Endothelial cell of umbilical vein (primary cell): Measurements from ENCODE around the gene NFATC1. TPM values are rescaled to one million over a fixed set of nuclear protein-coding genes. Genes with fewer than 3 reads are reported as not detected.

Source experiments
- BruUV-seq: library from RNA; stranded (reverse); fragments of 400-500 nt; replicated peaks from 2 replicates; lab custom pipeline; 2021; lab: Mats Ljungman, UMichigan
- CTCF ChIA-PET: fragments of 300-600, 350-600 bp; sonication (Branson Sonifier 250); formaldehyde crosslinking; loops from one replicate; lab custom pipeline; 2021; ENCODE audit warnings: antibody characterized with exemption, inconsistent platforms; lab: Charles Lee
- POLR2A ChIA-PET: fragments of 300-600, 350-600 bp; sonication (Branson Sonifier 250); formaldehyde crosslinking; loops from one replicate; lab custom pipeline; 2021; ENCODE audit warnings: antibody characterized with exemption, inconsistent platforms; lab: Charles Lee
- DNase-seq: peaks from one replicate; pipeline ENCODE4 v3.0.0-alpha.2; 2011; ENCODE audit warnings: low read depth, low spot score
- FAIRE-seq: peaks from 2 replicates; lab custom pipeline; 2011; peaks lifted over from hg19 to GRCh38; lab: Jason Lieb, UNC
- H2AFZ ChIP-seq: 2 replicates; pipeline ENCODE4 v1.6.0; 2012; ENCODE audit warnings: low read depth, low read length, control low read depth, inconsistent platforms
- H3K27ac ChIP-seq: 2 replicates; pipeline ENCODE4 v1.5.1; 2011; ENCODE audit warnings: low read depth, mild to moderate bottlenecking, control low read depth, low read length, moderate library complexity; ENCODE audit not compliant: insufficient read depth
- H3K27me3 ChIP-seq, 2 experiments: 2 replicates each; pipeline versions ENCODE4 v1.6.0 to v1.6.1; 2011; ENCODE audit warnings: low read length in 2 of 2, mixed read lengths in 1 of 2; ENCODE audit not compliant: control insufficient read depth in 2 of 2, insufficient read depth in 2 of 2
- H3K36me3 ChIP-seq, 2 experiments: 2 replicates in 1 of 2; 3 replicates in 1 of 2; pipeline ENCODE4 v1.5.1; 2011; ENCODE audit warnings: low read length in 2 of 2, mild to moderate bottlenecking in 1 of 2, moderate library complexity in 1 of 2; ENCODE audit not compliant: control insufficient read depth in 2 of 2, insufficient read depth in 2 of 2; ENCODE audit errors: extremely low read depth in 1 of 2
- H3K4me1 ChIP-seq: 3 replicates; pipeline ENCODE4 v1.5.1; 2011; ENCODE audit warnings: mild to moderate bottlenecking, low read length; ENCODE audit not compliant: control insufficient read depth, insufficient read depth; ENCODE audit errors: extremely low read depth
- H3K4me2 ChIP-seq: 2 replicates; pipeline ENCODE4 v1.6.1; 2011; ENCODE audit warnings: low read length, control low read depth, mixed read lengths; ENCODE audit not compliant: insufficient read depth
- H3K4me3 ChIP-seq, 3 experiments: fragments of 200-600 bp in 1 of 3; sonication (generic), shearing (Covaris generic) in 1 of 3; replicated peaks in 1 of 3; 2 replicates each; pipeline ENCODE4 v1.5.1; 2011 to 2016; ENCODE audit warnings: control low read depth in 3 of 3, low read length in 3 of 3, mild to moderate bottlenecking in 2 of 3, inconsistent platforms in 1 of 3, low read depth in 1 of 3, moderate library complexity in 1 of 3; ENCODE audit not compliant: insufficient read depth in 1 of 3
- H3K79me2 ChIP-seq: 2 replicates; pipeline ENCODE4 v1.6.0; 2012; ENCODE audit warnings: low read length, inconsistent platforms; ENCODE audit not compliant: control insufficient read depth, insufficient read depth
- H3K9ac ChIP-seq: replicated peaks from 2 replicates; pipeline ENCODE3; 2011; ENCODE audit warnings: low read length, control low read depth; ENCODE audit not compliant: insufficient read depth; ENCODE audit errors: extremely low read depth
- H3K9me1 ChIP-seq: replicated peaks from 3 replicates; pipeline ENCODE4 v1.6.0; 2011; ENCODE audit warnings: mild to moderate bottlenecking, low read length; ENCODE audit not compliant: control insufficient read depth, insufficient read depth; ENCODE audit errors: extremely low read depth
- H3K9me3 ChIP-seq: replicated peaks from 2 replicates; pipeline ENCODE4 v1.5.1; 2012; ENCODE audit warnings: low read length, inconsistent platforms; ENCODE audit not compliant: control insufficient read depth, insufficient read depth
- H4K20me1 ChIP-seq: replicated peaks from 2 replicates; pipeline ENCODE3; 2011; ENCODE audit warnings: mild to moderate bottlenecking, low read length; ENCODE audit not compliant: control insufficient read depth, insufficient read depth; ENCODE audit errors: extremely low read depth
- EZH2 ChIP-seq: IDR thresholded peaks from 2 replicates; pipeline ENCODE4 v1.6.1; 2012; ENCODE audit warnings: borderline replicate concordance, low read depth, mild to moderate bottlenecking, moderate library complexity, low read length, inconsistent platforms; ENCODE audit not compliant: severe bottlenecking
- FOS ChIP-seq: IDR thresholded peaks from 2 replicates; pipeline ENCODE4 v1.6.1; 2011; ENCODE audit warnings: mild to moderate bottlenecking, low read length, moderate library complexity, borderline replicate concordance; ENCODE audit not compliant: insufficient read depth
- GATA2 ChIP-seq: IDR thresholded peaks from 2 replicates; pipeline ENCODE4 v1.7.0; 2011; ENCODE audit warnings: low read depth, mild to moderate bottlenecking, moderate library complexity, mixed read lengths, low read length; ENCODE audit not compliant: insufficient read length, insufficient read depth
- JUN ChIP-seq: IDR thresholded peaks from 2 replicates; pipeline ENCODE4 v1.6.1; 2011; ENCODE audit warnings: borderline replicate concordance, low read depth; ENCODE audit not compliant: insufficient read length, insufficient read depth
- MYC ChIP-seq: IDR thresholded peaks from one replicate; pipeline ENCODE4 v1.6.1; 2011; ENCODE audit warnings: mild to moderate bottlenecking, low read depth, low read length
- POLR2A ChIP-seq: IDR thresholded peaks from 2 replicates; pipeline ENCODE4 v1.6.1; 2012; ENCODE audit warnings: low read depth, mild to moderate bottlenecking, control low read depth, low read length
- POLR2AphosphoS5 ChIP-seq: IDR thresholded peaks from 2 replicates; pipeline ENCODE4 v1.6.1; 2012; ENCODE audit warnings: low read depth, mild to moderate bottlenecking, control low read depth, low read length, moderate library complexity; ENCODE audit not compliant: insufficient read depth
- dilution Hi-C: fragments of 300-500 bp; cut with MboI; formaldehyde crosslinking; loops from one replicate; pipeline ENCODE4 v1.15.0; 2019; ENCODE audit warnings: low sequenced_read_pairs; ENCODE audit not compliant: extremely low pct_ligation_motif_present
- intact Hi-C: fragments of 100-400 bp; cut with micrococcal nuclease; formaldehyde crosslinking; loops from one replicate; pipeline ENCODE4 v1.10.0; 2022
- polyA plus RNA-seq, 4 experiments: library from polyadenylated mRNA; depleted of rRNA in 3 of 4; stranded (reverse) in 3 of 4; unstranded in 1 of 4; fragments of >200 nt; gene quantifications; 2 replicates each; pipeline versions ENCODE4 v1.2.1 to v1.2.3, GENCODE V29; 2011 to 2012; ENCODE audit warnings: missing spikeins in 1 of 4
- total RNA-seq: library from RNA; stranded (reverse); gene quantifications from 2 replicates; pipeline ENCODE4 v1.2.3, GENCODE V29; 2021
- TF ChIP-seq, protein P1 (sequence below): IDR thresholded peaks from 2 replicates; pipeline ENCODE4 v1.6.1; 2011; ENCODE audit not compliant: insufficient read depth, insufficient read length

NFATC1 gene
- total and polyA plus RNA-seq, 2 donors (not counting 3 experiments of a cell fraction or from before 2014, with no cell fraction given): 11.1 to 30.0 TPM

- Histone ChIP-seq H3K4me1 (peaks cover 25% of the 10 kb centered on the region), H3K9ac (no peak overlapping the region), H3K9me1 (no peaks in the 10 kb centered on the region), H3K9me3 (no peaks in the 10 kb centered on the region), H3K36me3 (peaks cover 0 to 8% of the 10 kb centered on the region in 2 experiments), H3K4me2 (no peak overlapping the region), H2AFZ (no peak overlapping the region), H3K27me3 (no peaks in the 10 kb centered on the region), H3K4me3 (no peak overlapping the region), H4K20me1 (no peaks in the 10 kb centered on the region), H3K27ac (no peak overlapping the region), H3K79me2 (peaks cover 21% of the 10 kb centered on the region)
- intact Hi-C loops: no loop called here
- dilution Hi-C loops: no loop called here
- DNase-seq (no peak), FAIRE-seq (no peak)
- no TSS peak for BruUV-seq
- TF ChIP-seq MYC: no peak
- no peak for TF ChIP-seq GATA2
- no peak for TF ChIP-seq EZH2
- ChIA-PET CTCF (no interaction called here), POLR2A (no interaction called here)
Observed at GRCh38 chr18:79409313-79409712, 13.6 kb downstream of the NFATC1 start.

DNA sequence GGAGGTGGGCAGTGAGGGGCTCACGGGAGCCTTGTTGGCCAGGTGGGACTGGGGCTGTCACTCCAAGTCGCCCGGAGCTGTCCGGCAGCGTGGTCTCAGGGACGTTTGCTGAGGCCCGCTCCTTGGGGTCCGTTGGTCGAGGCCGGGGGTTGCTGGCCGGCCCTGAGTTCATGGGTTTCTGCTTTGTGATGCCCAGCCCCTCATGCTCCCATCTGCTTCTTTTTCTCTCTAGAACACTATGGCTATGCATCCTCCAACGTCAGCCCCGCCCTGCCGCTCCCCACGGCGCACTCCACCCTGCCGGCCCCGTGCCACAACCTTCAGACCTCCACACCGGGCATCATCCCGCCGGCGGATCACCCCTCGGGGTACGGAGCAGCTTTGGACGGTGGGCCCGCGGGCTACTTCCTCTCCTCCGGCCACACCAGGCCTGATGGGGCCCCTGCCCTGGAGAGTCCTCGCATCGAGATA lies 14.5 kb downstream of the NFATC1 start:
- H3K9ac ChIP-seq: no peak overlapping the region
- H2AFZ ChIP-seq: no peak overlapping the region
- H4K20me1 ChIP-seq: no peaks in the 10 kb centered on the region
- no peak overlapping the region for H3K4me2 ChIP-seq
- H3K27me3 ChIP-seq: no peaks in the 10 kb centered on the region
- TF ChIP-seq MYC: no peak
- TF ChIP-seq POLR2A: no peak
- TF ChIP-seq, protein P1, sequence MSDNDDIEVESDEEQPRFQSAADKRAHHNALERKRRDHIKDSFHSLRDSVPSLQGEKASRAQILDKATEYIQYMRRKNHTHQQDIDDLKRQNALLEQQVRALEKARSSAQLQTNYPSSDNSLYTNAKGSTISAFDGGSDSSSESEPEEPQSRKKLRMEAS: no peak
- no peak for TF ChIP-seq POLR2AphosphoS5
- TF ChIP-seq FOS: no peak
- no peak for TF ChIP-seq EZH2
- no peak for TF ChIP-seq JUN
- no peak for DNase-seq
- H3K27ac ChIP-seq: no peak overlapping the region
- dilution Hi-C loops (no loop called here), intact Hi-C loops (no loop called here)
- H3K4me1 ChIP-seq: peaks cover 23% of the 10 kb centered on the region
- ChIA-PET CTCF (no interaction called here), POLR2A (no interaction called here)
- no peak for FAIRE-seq
- peaks cover 14% of the 10 kb centered on the region for H3K79me2 ChIP-seq
- no TSS peak for BruUV-seq
- H3K4me3 ChIP-seq: no peak overlapping the region
- H3K9me3 ChIP-seq: no peaks in the 10 kb centered on the region
- H3K36me3 ChIP-seq: peaks cover 0 to 8% of the 10 kb centered on the region in 2 experiments
- no peaks in the 10 kb centered on the region for H3K9me1 ChIP-seq
